ENCODE results near the gene DDX4.

DDX4 gene

GRCh38 chr5:55865831-55866230 lies 128.0 kb downstream of the DDX4 start:
- peak; percentile 21 for DNase-seq (ENCODE audit: low read depth, low spot score)

- DNase-seq (ENCODE audit: low read depth, low spot score): no peak
Measured at GRCh38 chr5:55866485-55866884, 128.6 kb downstream of the DDX4 start.
